GM13976 (cell line): Measurements from ENCODE around the gene FHDC1.
A peak's percentile ranks its signal among the peaks of the same experiment; 100 is the strongest.
"Not testable (repeated sequence)": the region's sequence is repeated elsewhere in the genome, so short reads cannot be mapped to it uniquely, and the experiment has no call there.

Experiments used
- DNase-seq: peaks from one replicate; pipeline ENCODE4 v3.0.0; 2012; ENCODE audit warnings: low spot score
- in situ Hi-C: fragments of 300-500 bp; cut with MboI; formaldehyde crosslinking; loops from one replicate; pipeline ENCODE4 v1.12.0; 2022; ENCODE audit warnings: low sequenced_read_pairs, mixed read lengths, inconsistent platforms; ENCODE audit not compliant: unreplicated experiment
- TF ChIP-seq, protein P1 (sequence below): IDR thresholded peaks from 2 replicates; pipeline ENCODE4 v1.5.1; 2012; ENCODE audit warnings: borderline replicate concordance, mild to moderate bottlenecking; ENCODE audit not compliant: insufficient read depth; ENCODE audit errors: extremely low read depth, missing control alignments, control extremely low read depth

FHDC1 gene, protein sequence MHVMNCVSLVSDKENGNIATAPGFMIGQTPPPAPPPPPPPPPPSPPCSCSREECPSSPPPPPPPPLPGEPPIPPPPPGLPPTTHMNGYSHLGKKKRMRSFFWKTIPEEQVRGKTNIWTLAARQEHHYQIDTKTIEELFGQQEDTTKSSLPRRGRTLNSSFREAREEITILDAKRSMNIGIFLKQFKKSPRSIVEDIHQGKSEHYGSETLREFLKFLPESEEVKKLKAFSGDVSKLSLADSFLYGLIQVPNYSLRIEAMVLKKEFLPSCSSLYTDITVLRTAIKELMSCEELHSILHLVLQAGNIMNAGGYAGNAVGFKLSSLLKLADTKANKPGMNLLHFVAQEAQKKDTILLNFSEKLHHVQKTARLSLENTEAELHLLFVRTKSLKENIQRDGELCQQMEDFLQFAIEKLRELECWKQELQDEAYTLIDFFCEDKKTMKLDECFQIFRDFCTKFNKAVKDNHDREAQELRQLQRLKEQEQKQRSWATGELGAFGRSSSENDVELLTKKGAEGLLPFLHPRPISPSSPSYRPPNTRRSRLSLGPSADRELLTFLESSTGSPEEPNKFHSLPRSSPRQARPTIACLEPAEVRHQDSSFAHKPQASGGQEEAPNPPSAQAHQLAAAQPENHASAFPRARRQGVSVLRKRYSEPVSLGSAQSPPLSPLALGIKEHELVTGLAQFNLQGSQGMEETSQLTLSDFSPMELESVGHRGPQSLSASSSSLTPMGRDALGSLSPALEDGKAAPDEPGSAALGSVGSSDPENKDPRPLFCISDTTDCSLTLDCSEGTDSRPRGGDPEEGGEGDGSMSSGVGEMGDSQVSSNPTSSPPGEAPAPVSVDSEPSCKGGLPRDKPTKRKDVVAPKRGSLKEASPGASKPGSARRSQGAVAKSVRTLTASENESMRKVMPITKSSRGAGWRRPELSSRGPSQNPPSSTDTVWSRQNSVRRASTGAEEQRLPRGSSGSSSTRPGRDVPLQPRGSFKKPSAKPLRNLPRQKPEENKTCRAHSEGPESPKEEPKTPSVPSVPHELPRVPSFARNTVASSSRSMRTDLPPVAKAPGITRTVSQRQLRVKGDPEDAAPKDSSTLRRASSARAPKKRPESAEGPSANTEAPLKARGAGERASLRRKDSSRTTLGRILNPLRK

DNA sequence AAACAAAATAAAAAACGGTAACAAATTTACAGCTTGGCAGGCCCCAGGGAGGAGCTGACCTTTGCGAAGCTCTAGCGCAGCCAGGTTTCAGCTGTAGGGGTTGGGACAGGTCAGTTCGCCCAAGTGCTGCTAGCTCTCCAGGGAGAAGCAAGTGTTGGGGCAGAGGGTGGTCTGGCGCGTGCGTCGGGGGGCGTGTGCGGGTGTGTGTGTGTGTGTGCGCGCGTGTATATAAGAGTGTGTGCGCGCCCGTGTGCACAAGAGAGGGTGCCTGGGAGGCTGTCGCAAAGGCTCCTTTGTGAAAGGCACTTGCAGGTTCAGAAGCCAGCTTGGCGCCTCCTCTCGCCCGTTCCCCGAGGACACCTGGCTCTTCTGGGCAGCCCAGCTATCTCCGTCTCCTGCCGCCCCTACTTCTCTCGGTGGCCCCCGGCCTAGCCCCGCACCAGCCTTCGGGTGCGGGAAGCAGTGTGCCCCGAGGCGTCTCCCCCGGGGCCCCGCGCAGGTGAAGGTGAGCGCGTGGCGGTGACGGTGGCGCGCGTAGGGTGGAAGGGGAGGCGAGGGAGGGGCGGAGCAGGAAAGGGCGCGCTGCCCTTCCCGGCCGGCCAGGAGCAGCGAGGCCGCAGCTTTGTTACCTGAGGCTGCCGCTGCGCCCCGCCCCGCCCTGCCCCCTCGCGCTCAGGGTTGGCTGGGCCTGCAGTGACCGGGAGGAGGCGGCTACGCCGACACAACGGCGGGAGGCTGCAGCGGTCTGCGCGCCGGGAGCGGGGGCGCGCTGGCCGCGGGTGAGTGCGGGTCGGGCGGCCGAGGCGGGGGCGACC lies at the start of gene FHDC1:
FHDC1 (plus strand) TSS at position 693 of the 815 bp plus-strand sequence. CDS start 6,735 bp downstream, outside the sequence.
- in situ Hi-C loops, result no loop called here

DNA sequence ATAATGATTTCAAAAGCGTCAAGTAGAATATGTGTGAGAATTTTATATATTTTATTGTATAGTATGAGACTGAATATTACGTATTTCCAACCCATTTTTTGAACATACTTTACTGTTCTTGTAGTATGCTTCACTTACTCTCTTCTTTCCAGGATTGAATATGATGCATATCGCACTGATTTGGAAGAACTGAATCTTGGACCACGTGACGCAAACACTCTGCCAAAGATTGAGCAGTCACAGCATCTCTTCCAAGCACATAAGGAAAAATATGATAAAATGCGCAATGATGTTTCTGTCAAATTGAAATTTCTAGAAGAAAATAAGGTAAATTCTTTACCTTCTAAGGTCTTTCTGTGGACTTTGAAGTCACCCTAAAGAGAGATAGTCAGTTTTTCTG lies 48.1 kb upstream of the FHDC1 start:
- DNase-seq, result no peak
- TF ChIP-seq, protein P1, sequence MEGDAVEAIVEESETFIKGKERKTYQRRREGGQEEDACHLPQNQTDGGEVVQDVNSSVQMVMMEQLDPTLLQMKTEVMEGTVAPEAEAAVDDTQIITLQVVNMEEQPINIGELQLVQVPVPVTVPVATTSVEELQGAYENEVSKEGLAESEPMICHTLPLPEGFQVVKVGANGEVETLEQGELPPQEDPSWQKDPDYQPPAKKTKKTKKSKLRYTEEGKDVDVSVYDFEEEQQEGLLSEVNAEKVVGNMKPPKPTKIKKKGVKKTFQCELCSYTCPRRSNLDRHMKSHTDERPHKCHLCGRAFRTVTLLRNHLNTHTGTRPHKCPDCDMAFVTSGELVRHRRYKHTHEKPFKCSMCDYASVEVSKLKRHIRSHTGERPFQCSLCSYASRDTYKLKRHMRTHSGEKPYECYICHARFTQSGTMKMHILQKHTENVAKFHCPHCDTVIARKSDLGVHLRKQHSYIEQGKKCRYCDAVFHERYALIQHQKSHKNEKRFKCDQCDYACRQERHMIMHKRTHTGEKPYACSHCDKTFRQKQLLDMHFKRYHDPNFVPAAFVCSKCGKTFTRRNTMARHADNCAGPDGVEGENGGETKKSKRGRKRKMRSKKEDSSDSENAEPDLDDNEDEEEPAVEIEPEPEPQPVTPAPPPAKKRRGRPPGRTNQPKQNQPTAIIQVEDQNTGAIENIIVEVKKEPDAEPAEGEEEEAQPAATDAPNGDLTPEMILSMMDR, result no peak
- in situ Hi-C loops, result no loop called here

More for the DNA sequence above, at the start of gene FHDC1:
- TF ChIP-seq, protein P1, result no peak
- peak; percentile 56 for DNase-seq

GRCh38 chr4:152892974-152893373 lies 43.1 kb upstream of the FHDC1 start:
- in situ Hi-C loops, result no loop called here
- TF ChIP-seq, protein P1, result no peak
- no peak for DNase-seq

- TF ChIP-seq, protein P1, result no peak
- in situ Hi-C loops, result no loop called here
- DNase-seq, result no peak
These were observed 41.5 kb upstream of the FHDC1 start for GRCh38 chr4:152894673-152895072.

DNA sequence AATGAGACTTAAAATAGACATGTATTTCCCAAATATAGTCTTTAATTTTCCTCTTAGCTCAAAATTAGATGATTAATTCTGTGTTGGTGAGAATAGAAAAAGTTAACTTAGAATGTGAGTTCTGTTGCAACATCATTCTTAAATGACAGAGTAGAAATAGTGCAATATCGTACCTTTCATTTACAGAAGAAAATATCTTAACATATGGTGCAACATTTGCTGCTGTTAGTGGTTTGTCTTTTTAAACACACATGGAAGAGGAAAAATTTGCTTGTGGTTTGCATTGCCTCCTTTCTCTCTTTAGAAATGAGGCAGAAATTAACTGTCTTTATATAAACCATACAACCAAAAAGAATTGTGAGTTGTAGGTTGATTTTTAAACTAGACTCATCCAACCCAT lies 39.3 kb upstream of the FHDC1 start:
- TF ChIP-seq, protein P1, result no peak
- no peak for DNase-seq
- in situ Hi-C loops, result no loop called here

DNA sequence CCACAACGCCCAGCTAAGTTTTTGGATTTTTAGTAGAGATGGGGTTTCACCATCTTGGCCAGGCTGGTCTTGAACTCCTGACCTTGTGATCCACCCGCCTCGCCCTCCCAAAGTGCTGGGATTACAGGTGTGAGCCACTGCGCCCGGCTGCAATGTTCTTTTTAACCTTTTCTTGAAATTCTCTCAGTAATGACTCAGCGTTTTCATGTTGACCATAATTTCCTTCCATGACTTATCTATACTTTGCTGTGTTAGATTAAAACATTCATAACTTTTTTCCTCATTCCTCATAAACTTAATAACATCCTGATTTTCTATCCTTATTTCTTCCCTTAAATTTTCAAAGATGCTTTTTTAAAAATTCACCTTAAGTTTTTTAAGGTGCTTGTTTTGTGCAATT lies 38.0 kb upstream of the FHDC1 start:
- DNase-seq, in situ Hi-C loops: not testable (repeated sequence)
